A549 (cell line): ENCODE results near the gene MCM8. TPM values are rescaled to one million over a fixed set of nuclear protein-coding genes. Genes with fewer than 3 reads are reported as not detected.

Experiments
- ATAC-seq, 2 experiments: fragments of 200-7000 bp in 1 of 2; fragments of >200 bp in 1 of 2; cut with Nextera tagmentation in 1 of 2; cut with Tn5 transposase in 1 of 2; 3 replicates each; pipeline versions ENCODE4 v1.8.0 to v1.9.1; 2018 to 2020; ENCODE audit warnings: mild to moderate bottlenecking in 1 of 2, moderate library complexity in 1 of 2
- CTCF ChIA-PET: fragments of 300-600 bp; sonication (Branson Sonifier 250); formaldehyde crosslinking; extraction: SDS; loops from one replicate; lab custom pipeline; 2021; ENCODE audit warnings: antibody characterized with exemption, inconsistent platforms; lab: Yijun Ruan, JAX
- POLR2A ChIA-PET: fragments of 350-600 bp; formaldehyde crosslinking; extraction: SDS; loops from one replicate; lab custom pipeline; 2021; ENCODE audit warnings: antibody characterized with exemption, inconsistent platforms; lab: Yijun Ruan, JAX
- DNase-seq, 2 experiments: peaks; one replicate each; pipeline versions ENCODE4 v3.0.0 to v3.0.0-alpha.2; 2011 to 2016; ENCODE audit warnings: low read depth in 1 of 2, low spot score in 1 of 2
- FAIRE-seq: peaks from 2 replicates; lab custom pipeline; 2011; peaks lifted over from hg19 to GRCh38; lab: Jason Lieb, UNC
- H3K27ac ChIP-seq, 2 experiments: fragments of >200 bp; sonication (Bioruptor Twin); formaldehyde crosslinking; 3 replicates each; pipeline ENCODE4 v1.5.1; 2016 to 2017
- H3K4me1 ChIP-seq: fragments of >200 bp; sonication (Bioruptor Twin); formaldehyde crosslinking; 3 replicates; pipeline ENCODE4 v1.6.1; 2016
- H3K4me2 ChIP-seq: fragments of >200 bp; sonication (Bioruptor Twin); formaldehyde crosslinking; 3 replicates; pipeline ENCODE4 v1.6.1; 2016
- H3K4me3 ChIP-seq: fragments of >200 bp; sonication (Bioruptor Twin); formaldehyde crosslinking; 3 replicates; pipeline ENCODE4 v1.5.1; 2016
- H3K9me3 ChIP-seq: fragments of >200 bp; sonication (Bioruptor Twin); formaldehyde crosslinking; 3 replicates; pipeline ENCODE4 v1.6.1; 2016
- ATOH8 ChIP-seq: fragments of 250-450 bp; sonication (Bioruptor Pico); IDR thresholded peaks from 2 replicates; pipeline ENCODE4 v1.5.0; 2020; ENCODE audit warnings: low read depth, mild to moderate bottlenecking, moderate library complexity
- CBX8 ChIP-seq: fragments of 200-600 bp; sonication (generic); IDR thresholded peaks from 2 replicates; pipeline ENCODE4 v1.6.1; 2016
- CEBPB ChIP-seq, 2 experiments: fragments of >200 bp in 1 of 2; sonication (Bioruptor Twin) in 1 of 2; formaldehyde crosslinking in 1 of 2; IDR thresholded peaks; 2 replicates each; pipeline ENCODE4 v1.6.1; 2012 to 2016
- E2F6 ChIP-seq: IDR thresholded peaks from 2 replicates; pipeline ENCODE4 v1.6.1; 2012; ENCODE audit warnings: low read depth, borderline replicate concordance
- EHF ChIP-seq: fragments of 250-450 bp; sonication (Bioruptor Pico); IDR thresholded peaks from 2 replicates; pipeline ENCODE4 v1.5.0; 2020; ENCODE audit warnings: mild to moderate bottlenecking
- FOSB ChIP-seq: fragments of 250-450 bp; sonication (Bioruptor Pico); IDR thresholded peaks from 2 replicates; pipeline ENCODE4 v1.5.0; 2020; ENCODE audit warnings: mild to moderate bottlenecking, moderate library complexity
- FOSL2 ChIP-seq, 2 experiments: fragments of 450-650 bp in 1 of 2; fragments of >200 bp in 1 of 2; sonication (Bioruptor Twin) in 1 of 2; formaldehyde crosslinking; IDR thresholded peaks; 2 replicates each; pipeline versions ENCODE4 v1.5.0 to v1.6.1; 2016 to 2020; ENCODE audit warnings: mild to moderate bottlenecking in 1 of 2, moderate library complexity in 1 of 2
- HDAC2 ChIP-seq: fragments of 200-600 bp; sonication (generic); IDR thresholded peaks from 2 replicates; pipeline ENCODE4 v1.6.1; 2016
- JUN ChIP-seq, 2 experiments: fragments of >200 bp; sonication (Bioruptor Twin); formaldehyde crosslinking; IDR thresholded peaks; 2 replicates in 1 of 2; 3 replicates in 1 of 2; pipeline ENCODE4 v1.6.1; 2016 to 2017
- JUNB ChIP-seq: fragments of >200 bp; sonication (Bioruptor Twin); formaldehyde crosslinking; IDR thresholded peaks from 2 replicates; pipeline ENCODE4 v1.6.1; 2016
- KDM5A ChIP-seq: fragments of 200-600 bp; sonication (generic); IDR thresholded peaks from 2 replicates; pipeline ENCODE4 v1.6.1; 2016; ENCODE audit warnings: antibody characterized with exemption, mild to moderate bottlenecking
- MAFK ChIP-seq: fragments of 450-650 bp; IDR thresholded peaks from 2 replicates; pipeline ENCODE4 v1.6.1; 2014; ENCODE audit not compliant: partially characterized antibody
- MAX ChIP-seq: IDR thresholded peaks from 2 replicates; pipeline ENCODE4 v1.6.1; 2012
- MYC ChIP-seq: IDR thresholded peaks from 2 replicates; pipeline ENCODE4 v1.6.1; 2012; ENCODE audit warnings: mild to moderate bottlenecking, inconsistent platforms, low read length, improper control_type of control experiment, borderline replicate concordance
- PBX3 ChIP-seq: IDR thresholded peaks from 2 replicates; pipeline ENCODE4 v1.6.1; 2012
- PHF8 ChIP-seq: fragments of 200-600 bp; sonication (generic); IDR thresholded peaks from 2 replicates; pipeline ENCODE4 v1.6.1; 2016; ENCODE audit warnings: low read depth, mild to moderate bottlenecking, antibody characterized with exemption, moderate library complexity, borderline replicate concordance
- POLR2AphosphoS2 ChIP-seq: conservative IDR thresholded peaks from 2 replicates; pipeline ENCODE4 v1.6.1; 2012; ENCODE audit warnings: low read length, improper control_type of control experiment, inconsistent platforms
- RAD21 ChIP-seq, 2 experiments: fragments of >200 bp in 1 of 2; sonication (Bioruptor Twin) in 1 of 2; formaldehyde crosslinking in 1 of 2; IDR thresholded peaks in 1 of 2; conservative IDR thresholded peaks in 1 of 2; 2 replicates in 1 of 2; 3 replicates in 1 of 2; pipeline ENCODE4 v1.6.1; 2012 to 2018; ENCODE audit warnings: inconsistent platforms in 1 of 2
- RARB ChIP-seq: fragments of 250-450 bp; sonication (Bioruptor Pico); IDR thresholded peaks from 2 replicates; pipeline ENCODE4 v1.8.0; 2021; ENCODE audit warnings: mild to moderate bottlenecking, moderate library complexity
- RNF2 ChIP-seq: fragments of 200-600 bp; sonication (generic); IDR thresholded peaks from 2 replicates; pipeline ENCODE4 v1.6.1; 2016; ENCODE audit warnings: low read depth, mild to moderate bottlenecking, antibody characterized with exemption, moderate library complexity, borderline replicate concordance
- TFCP2L1 ChIP-seq: fragments of 250-450 bp; sonication (Bioruptor Pico); IDR thresholded peaks from 2 replicates; pipeline ENCODE4 v1.5.0; 2021; ENCODE audit warnings: mild to moderate bottlenecking
- ZC3H11A ChIP-seq: fragments of 450-650 bp; IDR thresholded peaks from 2 replicates; pipeline ENCODE4 v1.6.1; 2014; ENCODE audit warnings: antibody characterized with exemption, mild to moderate bottlenecking
- ZSCAN20 ChIP-seq: fragments of 250-450 bp; sonication (Bioruptor Pico); IDR thresholded peaks from 2 replicates; pipeline ENCODE4 v1.8.0; 2022; ENCODE audit warnings: mild to moderate bottlenecking, moderate library complexity
- WGBS: methylation state at CpG from one replicate; pipeline ENCODE4 v1.1.6; 2017; ENCODE audit errors: missing lambda C conversion rate; 5-methylcytosine and 5-hydroxymethylcytosine counted together
- polyA plus RNA-seq, 4 experiments: library from polyadenylated mRNA; depleted of rRNA in 3 of 4; stranded (reverse); fragments of >200 nt; fragmentation: RNase III in 1 of 4; extraction: RNeasy Plus Mini Kit Qiagen cat#74134 plus additional on column Dnase treatment in 1 of 4; gene quantifications; 2 replicates in 3 of 4; 3 replicates in 1 of 4; pipeline ENCODE4 v1.2.3, GENCODE V29; 2011 to 2017

MCM8 gene
- polyA plus RNA-seq, 2 of the 4 experiments (the other 2 are of a cell fraction), result 33.9 to 36.1 TPM

- Histone ChIP-seq H3K4me1 (no peaks in the 10 kb centered on the region), H3K4me3 (no peak overlapping the region), H3K27ac (no peak overlapping the region), H3K9me3 (no peaks in the 10 kb centered on the region), H3K4me2 (no peak overlapping the region)
- ATAC-seq (peak; percentile 15 to 16; a peak in 2 of 6 replicates), FAIRE-seq (no peak), DNase-seq (no peak)
- POLR2A ChIA-PET, result no interaction called here
- CTCF ChIA-PET, result interaction anchor here (1.0 to 1.4 kb wide), 3 partner anchors 8 to 513 kb away, joined by 3 to 4 read pairs (median 4); no protein-coding TSS in a partner anchor
- TF ChIP-seq PHF8, result no peak
- TF ChIP-seq RAD21 (conservative IDR thresholded peaks at IDR 0.05 in 1 of 2, IDR thresholded peaks at IDR 0.05 in 1 of 2), result no peak
- TF ChIP-seq JUNB, result no peak
- no peak for TF ChIP-seq MAFK
- no peak for TF ChIP-seq MYC
- TF ChIP-seq JUN (IDR thresholded peaks at IDR 0.05), result no peak
- no peak for TF ChIP-seq FOSL2 (IDR thresholded peaks at IDR 0.05)
- no peak for TF ChIP-seq FOSL2 (CRISPR knock-in tag; IDR thresholded peaks at IDR 0.05)
- no peak for TF ChIP-seq POLR2AphosphoS2
- TF ChIP-seq ZSCAN20 (CRISPR knock-in tag), result no peak
- no peak for TF ChIP-seq HDAC2
- 92% methylated on average over 26 of the region's 26 CpGs for WGBS
Measured at GRCh38 chr20:6041808-6042265, 91.4 kb downstream of the MCM8 start.

- ChIA-PET CTCF (interaction anchor here (1.0 to 2.6 kb wide), 4 partner anchors 25 to 515 kb away, joined by 3 to 10 read pairs (median 4); no protein-coding TSS in a partner anchor), POLR2A (no interaction called here)
- TF ChIP-seq JUN (IDR thresholded peaks at IDR 0.05), result no peak; a peak in 1 of 5 replicates
- no peak for TF ChIP-seq RARB (CRISPR knock-in tag)
- no peak for TF ChIP-seq RAD21 (conservative IDR thresholded peaks at IDR 0.05 in 1 of 2, IDR thresholded peaks at IDR 0.05 in 1 of 2)
- Histone ChIP-seq H3K4me1 (no peaks in the 10 kb centered on the region), H3K4me2 (no peak overlapping the region), H3K27ac (no peak overlapping the region), H3K9me3 (no peaks in the 10 kb centered on the region), H3K4me3 (no peak overlapping the region)
- FAIRE-seq (peak; percentile 43), ATAC-seq (peak; percentile 15 to 62; a peak in 4 of 6 replicates), DNase-seq (peak in 1 of 2 experiments; percentile 32)
- WGBS, result 76% methylated on average over 2 of the region's 2 CpGs
Measured at GRCh38 chr20:6044115-6044514, 93.7 kb downstream of the MCM8 start.

GRCh38 chr20:6045566-6045965 is 95.1 kb downstream of the MCM8 start:
- ChIA-PET CTCF (interaction anchor here (0.6 kb wide), 2 partner anchors 32 to 1353 kb away, joined by 3 to 4 read pairs; no protein-coding TSS in a partner anchor), POLR2A (no interaction called here)
- H3K9me3 ChIP-seq, result no peaks in the 10 kb centered on the region
- FAIRE-seq (no peak), ATAC-seq (no peak), DNase-seq (no peak)
- no peaks in the 10 kb centered on the region for H3K4me1 ChIP-seq
- H3K27ac ChIP-seq, result no peak overlapping the region
- H3K4me3 ChIP-seq, result no peak overlapping the region
- TF ChIP-seq E2F6, result no peak
- TF ChIP-seq JUN (IDR thresholded peaks at IDR 0.05), result no peak
- TF ChIP-seq CBX8, result no peak
- TF ChIP-seq PBX3, result no peak
- no peak for TF ChIP-seq ZC3H11A
- no peak for TF ChIP-seq MAX
- no peak for TF ChIP-seq RNF2
- TF ChIP-seq EHF (CRISPR knock-in tag), result no peak
- no peak for TF ChIP-seq ZSCAN20 (CRISPR knock-in tag)
- TF ChIP-seq CEBPB (IDR thresholded peaks at IDR 0.05), result no peak
- TF ChIP-seq TFCP2L1 (CRISPR knock-in tag), result no peak
- no peak for TF ChIP-seq KDM5A
- TF ChIP-seq FOSB (CRISPR knock-in tag), result no peak
- TF ChIP-seq ATOH8 (CRISPR knock-in tag), result no peak
- no peak overlapping the region for H3K4me2 ChIP-seq
